Measurements from ENCODE around the gene TIMP3.

TIMP3 gene

DNA sequence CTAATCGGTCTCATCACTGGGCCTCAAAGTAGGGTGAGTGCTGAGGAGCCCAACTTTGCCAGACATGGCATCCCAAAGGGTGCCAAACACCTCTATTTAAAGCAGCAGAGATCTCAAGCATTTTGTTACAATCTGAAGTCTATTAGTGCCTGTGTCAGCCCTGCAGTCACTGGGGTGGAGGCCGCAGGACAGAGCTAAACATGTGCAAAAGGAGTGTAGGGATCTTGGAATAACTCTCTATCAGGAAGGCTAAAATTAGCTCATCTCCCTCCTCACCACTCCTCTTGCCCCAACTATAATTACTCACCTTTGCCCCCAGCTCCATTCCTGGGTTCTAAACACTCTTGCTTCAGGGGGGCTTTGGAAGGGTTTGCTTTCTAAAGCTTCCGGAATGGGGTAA lies 87.5 kb downstream of the TIMP3 start:
- peak overlapping the region in 1 of 2 donors; percentile 59 for H3K27ac Mint-ChIP-seq
- H3K4me1 Mint-ChIP-seq, result no peaks in the 10 kb centered on the region
- no peaks in the 10 kb centered on the region for H3K9me3 Mint-ChIP-seq

DNA sequence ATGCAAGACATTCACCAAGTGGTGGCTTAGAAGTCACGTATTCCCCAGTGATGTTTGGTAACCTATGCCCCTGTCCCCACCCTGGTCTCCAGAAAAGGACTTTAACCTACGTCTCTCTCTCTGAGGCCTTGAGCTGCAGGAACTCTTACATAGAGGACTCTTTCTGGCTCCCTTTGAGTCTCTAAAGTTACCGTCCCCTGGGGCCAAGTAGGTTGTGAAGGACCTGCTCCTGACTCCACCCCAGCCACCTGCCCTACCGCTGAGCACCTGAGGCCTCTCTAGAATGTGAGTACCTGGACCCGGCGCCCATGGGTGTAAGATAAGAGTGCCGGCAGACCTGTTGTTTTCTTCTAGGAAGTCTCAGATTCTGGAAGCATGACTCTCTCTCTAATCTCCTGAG lies 95.4 kb downstream of the TIMP3 start:
- H3K9me3 Mint-ChIP-seq, result no peaks in the 10 kb centered on the region
- H3K27me3 Mint-ChIP-seq, result no peaks in the 10 kb centered on the region

More for the DNA sequence above, 87.5 kb downstream of the TIMP3 start:
- Mint-ChIP-seq H3K27me3 (no peaks in the 10 kb centered on the region), H3K4me3 (no peak overlapping the region)
- no peak for ATAC-seq
- DNase-seq, result no peak

DNA sequence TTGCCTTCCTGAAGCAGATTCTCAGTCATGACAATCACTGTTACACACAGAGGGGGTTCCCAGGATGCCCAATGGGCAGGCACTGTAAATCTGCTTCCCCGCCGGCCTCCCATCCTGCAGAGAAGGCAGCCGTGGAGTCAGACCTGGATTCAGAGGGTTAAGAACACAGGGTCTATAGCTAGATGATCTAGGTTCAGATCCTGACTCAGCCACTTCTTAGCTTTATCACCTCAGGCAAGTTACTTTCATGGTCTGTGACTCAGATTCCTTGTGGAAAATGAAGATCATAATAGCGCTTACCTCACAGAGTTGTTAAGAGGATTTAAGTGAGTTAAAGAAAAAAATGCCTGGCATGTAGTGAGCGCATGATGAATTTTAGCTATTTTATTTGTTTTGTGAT lies 95.9 kb downstream of the TIMP3 start:
- no peak overlapping the region for H3K27ac Mint-ChIP-seq
- no peak overlapping the region for H3K4me3 Mint-ChIP-seq
- H3K9me3 Mint-ChIP-seq, result no peaks in the 10 kb centered on the region
- H3K27me3 Mint-ChIP-seq, result no peaks in the 10 kb centered on the region
- ATAC-seq (no peak), DNase-seq (no peak)
- H3K4me1 Mint-ChIP-seq, result no peaks in the 10 kb centered on the region

More for the DNA sequence above, 95.4 kb downstream of the TIMP3 start:
- H3K4me1 Mint-ChIP-seq, result no peaks in the 10 kb centered on the region
- ATAC-seq (no peak), DNase-seq (no peak)
- H3K4me3 Mint-ChIP-seq, result no peak overlapping the region
- no peak overlapping the region for H3K27ac Mint-ChIP-seq

GRCh38 chr22:32900886-32901635 lies 99.6 kb downstream of the TIMP3 start:
- Mint-ChIP-seq H3K27me3 (no peaks in the 10 kb centered on the region), H3K4me3 (no peak overlapping the region), H3K27ac (no peak overlapping the region), H3K9me3 (no peaks in the 10 kb centered on the region), H3K4me1 (no peaks in the 10 kb centered on the region)
- ATAC-seq, result no peak
- no peak for DNase-seq

- Mint-ChIP-seq H3K27ac (no peak overlapping the region), H3K27me3 (no peaks in the 10 kb centered on the region)
- no peak for ATAC-seq
These were observed 100.4 kb downstream of the TIMP3 start for GRCh38 chr22:32901925-32902324.

GRCh38 chr22:32903507-32903906 lies 102.0 kb downstream of the TIMP3 start:
- ATAC-seq, result no peak
- no peak for DNase-seq
- Mint-ChIP-seq H3K4me1 (no peaks in the 10 kb centered on the region), H3K9me3 (no peaks in the 10 kb centered on the region), H3K27me3 (no peaks in the 10 kb centered on the region), H3K27ac (no peak overlapping the region), H3K4me3 (no peak overlapping the region)

More at GRCh38 chr22:32901925-32902324, 100.4 kb downstream of the TIMP3 start:
- Mint-ChIP-seq H3K9me3 (no peaks in the 10 kb centered on the region), H3K4me3 (no peak overlapping the region), H3K4me1 (no peaks in the 10 kb centered on the region)
- no peak for DNase-seq

- Mint-ChIP-seq H3K9me3 (no peaks in the 10 kb centered on the region), H3K27ac (no peak overlapping the region), H3K27me3 (no peaks in the 10 kb centered on the region), H3K4me1 (no peaks in the 10 kb centered on the region), H3K4me3 (no peak overlapping the region)
- DNase-seq, result no peak
- ATAC-seq, result no peak
These were observed 102.5 kb downstream of the TIMP3 start for GRCh38 chr22:32904044-32904443.

GRCh38 chr22:32905400-32905799 lies 103.9 kb downstream of the TIMP3 start:
- no peak overlapping the region for H3K4me3 Mint-ChIP-seq
- DNase-seq (no peak), ATAC-seq (no peak)
- H3K4me1 Mint-ChIP-seq, result no peaks in the 10 kb centered on the region
- H3K9me3 Mint-ChIP-seq, result no peaks in the 10 kb centered on the region
- no peaks in the 10 kb centered on the region for H3K27me3 Mint-ChIP-seq
- peak overlapping the region in 1 of 2 donors; percentile 74 for H3K27ac Mint-ChIP-seq

DNA sequence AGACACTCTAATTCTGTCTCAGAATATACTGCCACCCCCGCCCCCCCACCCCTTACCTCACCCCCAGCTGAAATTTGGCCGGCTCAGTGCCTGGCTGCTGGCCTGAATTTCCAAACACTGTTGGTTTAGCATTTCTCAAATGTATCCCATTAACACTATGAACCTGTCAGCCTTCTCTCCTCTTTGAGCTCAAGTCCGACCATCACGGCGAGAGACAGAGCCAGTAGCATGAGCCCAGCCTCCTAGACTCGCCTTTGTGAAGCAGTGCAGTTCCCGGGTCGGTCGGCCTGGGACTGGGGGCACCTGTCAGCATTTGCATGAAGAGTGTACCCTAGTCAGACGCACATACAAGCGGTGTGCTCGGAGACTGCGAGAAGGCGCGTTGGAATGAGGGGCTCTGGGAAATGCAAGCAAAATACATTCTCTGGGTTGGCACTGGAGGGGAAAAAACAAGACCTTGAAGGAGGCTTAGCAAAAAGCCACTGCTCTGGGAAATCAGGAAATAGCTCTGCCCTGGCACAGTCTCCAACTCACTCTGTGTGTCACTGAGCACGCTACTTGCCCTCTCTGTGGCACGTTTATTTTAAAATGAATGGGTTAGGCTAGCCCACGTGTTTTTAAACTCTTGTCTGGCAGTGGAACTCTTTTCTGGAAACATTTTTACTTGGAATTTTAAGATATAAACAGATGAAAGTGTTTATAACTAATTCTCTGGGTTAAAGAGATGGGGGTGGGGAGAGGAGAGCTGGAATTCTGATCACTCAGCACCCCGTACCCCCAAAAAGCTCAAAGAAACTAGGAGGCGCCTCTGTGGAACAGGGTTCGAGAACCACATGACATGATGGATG lies 108.3 kb downstream of the TIMP3 start:
- Mint-ChIP-seq H3K4me3 (no peak overlapping the region), H3K9me3 (no peaks in the 10 kb centered on the region), H3K27me3 (no peaks in the 10 kb centered on the region), H3K27ac (peak overlapping the region in 1 of 2 donors; percentile 27), H3K4me1 (no peaks in the 10 kb centered on the region)
- ATAC-seq (no peak), DNase-seq (no peak)

GRCh38 chr22:32910429-32910772 lies 108.9 kb downstream of the TIMP3 start:
- no peaks in the 10 kb centered on the region for H3K27me3 Mint-ChIP-seq
- no peaks in the 10 kb centered on the region for H3K4me1 Mint-ChIP-seq
- H3K27ac Mint-ChIP-seq, result no peak overlapping the region
- H3K9me3 Mint-ChIP-seq, result peaks cover 3 to 5% of the 10 kb centered on the region in 2 donors
- H3K4me3 Mint-ChIP-seq, result no peak overlapping the region
- ATAC-seq (no peak), DNase-seq (no peak)

DNA sequence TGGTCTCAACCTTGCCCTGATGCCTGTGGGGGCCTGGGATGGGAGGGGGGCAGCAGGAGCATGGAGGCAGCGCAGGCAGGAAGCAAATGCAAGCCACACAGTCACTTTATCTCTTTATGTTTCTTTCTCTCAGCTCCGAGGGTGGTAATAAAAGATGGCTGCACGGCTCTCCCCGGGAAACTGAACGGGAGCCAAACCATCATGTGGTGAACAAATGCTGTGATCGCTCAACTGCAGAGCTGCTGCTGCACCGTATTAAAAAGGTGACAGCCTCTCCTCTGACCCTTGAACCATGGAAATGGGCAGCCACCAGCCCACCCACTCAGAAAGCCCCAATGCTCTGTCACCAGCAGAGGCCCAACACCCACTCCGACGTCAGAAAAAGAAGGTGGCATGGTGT lies 110.0 kb downstream of the TIMP3 start:
- Mint-ChIP-seq H3K27ac (peak overlapping the region in 1 of 2 donors; percentile 72), H3K4me1 (no peaks in the 10 kb centered on the region), H3K9me3 (peaks cover 8 to 10% of the 10 kb centered on the region in 2 donors), H3K27me3 (no peaks in the 10 kb centered on the region), H3K4me3 (no peak overlapping the region)
- ATAC-seq (no peak), DNase-seq (no peak)

Measured in stimulated activated naive CD8-positive, alpha-beta T cell treated with anti-CD3 and anti-CD28 coated beads, Interleukin-15, amount 100 ng/mL, for 72 hours (primary cell).